NT2/D1 (cell line): ENCODE results near the gene SCN1B.
"Not testable (repeated sequence)": the region's sequence is repeated elsewhere in the genome, so short reads cannot be mapped to it uniquely, and the experiment has no call there.

Experiments
- DNase-seq: peaks from one replicate; pipeline ENCODE4 v3.0.0-alpha.2; 2011; ENCODE audit warnings: low read depth, low spot score
- H3K27me3 ChIP-seq: 2 replicates; pipeline ENCODE4 v1.6.0; 2011; ENCODE audit warnings: mild to moderate bottlenecking; ENCODE audit not compliant: insufficient read length, insufficient read depth
- H3K36me3 ChIP-seq: 2 replicates; pipeline ENCODE4 v1.6.1; 2011; ENCODE audit warnings: mild to moderate bottlenecking, low read length, mixed read lengths; ENCODE audit not compliant: insufficient read depth, insufficient read length
- H3K4me1 ChIP-seq: 2 replicates; pipeline ENCODE4 v1.5.1; 2011; ENCODE audit not compliant: insufficient read depth, insufficient read length
- H3K4me3 ChIP-seq: 2 replicates; pipeline ENCODE4 v1.5.1; 2011; ENCODE audit warnings: low read depth; ENCODE audit not compliant: insufficient read length
- H3K9ac ChIP-seq: 2 replicates; pipeline ENCODE4 v1.6.0; 2011; ENCODE audit warnings: low read depth; ENCODE audit not compliant: insufficient read length
- H3K9me3 ChIP-seq: 2 replicates; pipeline ENCODE4 v1.5.1; 2011; ENCODE audit warnings: mild to moderate bottlenecking, low read length; ENCODE audit not compliant: insufficient read depth
- SUZ12 ChIP-seq: IDR thresholded peaks from 2 replicates; pipeline ENCODE4 v1.6.1; 2011; ENCODE audit not compliant: insufficient read length, insufficient read depth; ENCODE audit errors: extremely low read depth
- YY1 ChIP-seq: IDR thresholded peaks from 2 replicates; pipeline ENCODE4 v1.6.1; 2011; ENCODE audit not compliant: insufficient read length, insufficient read depth
- ZNF274 ChIP-seq: IDR thresholded peaks from 2 replicates; pipeline ENCODE4 v1.6.1; 2011; ENCODE audit warnings: mild to moderate bottlenecking, low read depth, low read length

SCN1B gene

GRCh38 chr19:35024095-35024494 is 6.2 kb upstream of the SCN1B start:
- H3K36me3 ChIP-seq: peaks cover 80% of the 10 kb centered on the region

DNA sequence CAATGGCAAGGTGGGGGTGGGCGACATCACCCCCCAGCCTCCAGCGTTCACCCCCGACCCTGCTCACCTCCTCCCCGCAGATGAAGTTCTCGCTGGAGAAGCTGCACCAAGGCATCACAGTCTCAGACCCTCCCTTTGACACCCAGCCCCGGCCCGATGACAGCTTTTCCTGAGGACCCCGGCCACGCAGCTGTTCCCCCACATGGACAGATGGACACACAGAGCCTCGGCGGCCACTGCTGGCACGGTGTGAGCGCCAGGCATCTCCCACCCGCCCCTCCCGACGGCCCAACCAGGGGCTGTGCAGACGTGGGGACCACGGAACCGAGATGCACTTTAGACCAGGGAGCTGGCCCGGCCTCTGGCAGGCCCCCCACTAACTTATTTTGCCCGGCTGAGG is 4.3 kb upstream of the SCN1B start:
- H3K9me3 ChIP-seq: no peaks in the 10 kb centered on the region
- H3K4me3 ChIP-seq: no peak overlapping the region
- H3K9ac ChIP-seq: no peak overlapping the region
- no peaks in the 10 kb centered on the region for H3K27me3 ChIP-seq
- H3K36me3 ChIP-seq: peaks cover 65% of the 10 kb centered on the region
- DNase-seq: no peak
- TF ChIP-seq YY1 (no peak), SUZ12 (no peak), ZNF274 (no peak)
- H3K4me1 ChIP-seq: peaks cover 6% of the 10 kb centered on the region

More at GRCh38 chr19:35024095-35024494, 6.2 kb upstream of the SCN1B start:
- Histone ChIP-seq H3K4me1 (peaks cover 5% of the 10 kb centered on the region), H3K9me3 (no peaks in the 10 kb centered on the region), H3K27me3 (no peaks in the 10 kb centered on the region), H3K4me3 (no peak overlapping the region), H3K9ac (no peak overlapping the region)
- TF ChIP-seq SUZ12: no peak
- TF ChIP-seq ZNF274: no peak
- no peak for TF ChIP-seq YY1
- DNase-seq: no peak

DNA sequence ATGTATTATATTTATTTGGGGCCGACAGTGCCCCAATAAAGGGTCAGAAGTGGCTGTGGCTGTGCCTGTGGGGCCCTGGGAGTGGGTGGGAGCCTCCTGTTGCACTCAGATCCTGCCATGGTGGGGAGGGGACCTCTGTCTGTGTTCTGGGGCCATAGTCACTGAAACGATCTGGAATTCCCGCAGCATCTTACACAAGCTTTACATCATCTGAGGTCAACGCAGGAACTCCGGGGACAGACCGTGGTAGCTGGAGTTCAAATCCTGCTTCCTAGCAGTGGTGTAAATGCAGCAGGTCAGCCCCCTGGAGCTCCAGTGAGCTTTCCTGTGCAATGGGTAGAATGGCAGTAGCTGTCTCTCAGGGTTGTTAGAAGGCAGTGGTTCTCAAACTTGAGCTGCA is 3.9 kb upstream of the SCN1B start:
- peaks cover 6% of the 10 kb centered on the region for H3K4me1 ChIP-seq
- no peak for DNase-seq
- no peak overlapping the region for H3K9ac ChIP-seq
- no peaks in the 10 kb centered on the region for H3K27me3 ChIP-seq
- H3K4me3 ChIP-seq: no peak overlapping the region
- no peak for TF ChIP-seq ZNF274
- no peak for TF ChIP-seq SUZ12
- no peak for TF ChIP-seq YY1
- H3K36me3 ChIP-seq: peaks cover 61% of the 10 kb centered on the region
- no peaks in the 10 kb centered on the region for H3K9me3 ChIP-seq

- no peak overlapping the region for H3K9ac ChIP-seq
- H3K36me3 ChIP-seq: peaks cover 55% of the 10 kb centered on the region
- DNase-seq: no peak
- H3K27me3 ChIP-seq: no peaks in the 10 kb centered on the region
- H3K9me3 ChIP-seq: no peaks in the 10 kb centered on the region
- TF ChIP-seq YY1 (no peak), SUZ12 (no peak), ZNF274 (no peak)
- peaks cover 7% of the 10 kb centered on the region for H3K4me1 ChIP-seq
- no peak overlapping the region for H3K4me3 ChIP-seq
Measured at GRCh38 chr19:35027009-35027408, 3.3 kb upstream of the SCN1B start.

DNA sequence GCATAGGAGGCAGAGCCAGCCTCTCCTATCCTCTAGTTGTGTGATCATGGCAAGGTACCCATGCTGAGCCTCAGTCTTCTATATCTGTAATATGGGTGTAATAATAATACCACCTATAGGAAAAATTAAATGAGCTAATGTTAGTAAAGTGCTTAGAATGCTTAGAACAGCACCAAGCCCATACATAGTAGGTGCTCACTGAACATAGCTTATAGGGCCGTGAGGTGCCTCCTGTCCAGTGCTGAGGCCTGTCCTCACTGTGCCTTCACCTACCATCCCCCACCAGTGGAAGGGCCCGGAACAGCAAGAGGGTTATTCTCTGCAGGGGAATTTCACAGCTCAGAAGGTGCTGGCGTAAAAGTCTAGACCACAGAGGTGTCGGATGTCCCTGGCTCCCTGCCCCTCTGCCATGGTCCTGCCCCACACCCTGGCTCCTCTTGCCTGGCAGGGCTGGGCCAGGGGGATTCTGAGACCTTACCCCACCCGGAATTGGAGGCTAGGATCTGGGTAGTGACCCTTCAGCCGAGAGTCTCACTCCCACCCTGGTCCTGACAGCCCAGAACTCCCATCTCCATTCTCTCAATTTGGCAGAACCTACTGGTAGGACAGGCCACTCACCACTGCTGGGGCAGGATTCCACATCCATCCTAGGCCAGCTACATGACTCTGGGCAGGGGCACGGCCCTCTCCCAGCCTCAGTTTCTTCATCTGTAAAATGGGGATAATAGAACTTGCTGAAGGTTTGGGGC is 2.2 kb upstream of the SCN1B start:
- peaks cover 48% of the 10 kb centered on the region for H3K36me3 ChIP-seq
- H3K9ac ChIP-seq: no peak overlapping the region
- no peak overlapping the region for H3K4me3 ChIP-seq
- no peak for DNase-seq
- H3K27me3 ChIP-seq: no peaks in the 10 kb centered on the region
- peaks cover 12% of the 10 kb centered on the region for H3K4me1 ChIP-seq
- H3K9me3 ChIP-seq: no peaks in the 10 kb centered on the region
- no peak for TF ChIP-seq ZNF274
- no peak for TF ChIP-seq SUZ12
- no peak for TF ChIP-seq YY1

- H3K4me3 ChIP-seq, H3K27me3 ChIP-seq, H3K9ac ChIP-seq, H3K9me3 ChIP-seq, DNase-seq: not testable (repeated sequence)
- Histone ChIP-seq H3K4me1 (peaks cover 12% of the 10 kb centered on the region), H3K36me3 (peaks cover 48% of the 10 kb centered on the region)
Measured at GRCh38 chr19:35028600-35028885, 1.7 kb upstream of the SCN1B start.

DNA sequence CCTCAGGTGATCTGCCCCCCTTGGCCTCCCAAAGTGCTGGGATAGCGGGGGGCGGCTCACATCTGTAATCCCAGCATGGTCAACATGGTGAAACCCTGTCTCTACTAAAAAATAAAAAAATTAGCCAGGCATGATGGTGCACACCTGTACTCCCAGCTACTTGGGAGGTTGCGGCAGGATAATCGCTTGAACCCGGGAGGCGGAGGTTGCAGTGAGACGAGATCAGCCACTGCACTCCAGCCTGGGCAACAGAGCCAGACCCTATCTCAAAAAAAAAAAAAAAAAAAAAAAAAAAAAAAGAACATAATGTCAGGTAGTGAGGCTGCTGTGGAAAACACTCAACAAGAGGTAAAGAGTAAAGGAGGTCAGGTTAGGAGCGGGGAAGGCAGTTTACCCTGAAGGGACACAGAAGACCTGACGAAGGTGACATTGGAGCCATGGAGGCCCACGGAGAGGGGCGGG is 964 bp upstream of the SCN1B start:
- not testable (repeated sequence) for H3K27me3 ChIP-seq, DNase-seq, H3K9me3 ChIP-seq, H3K9ac ChIP-seq, H3K4me3 ChIP-seq
- Histone ChIP-seq H3K36me3 (peaks cover 48% of the 10 kb centered on the region), H3K4me1 (peaks cover 13% of the 10 kb centered on the region)

DNA sequence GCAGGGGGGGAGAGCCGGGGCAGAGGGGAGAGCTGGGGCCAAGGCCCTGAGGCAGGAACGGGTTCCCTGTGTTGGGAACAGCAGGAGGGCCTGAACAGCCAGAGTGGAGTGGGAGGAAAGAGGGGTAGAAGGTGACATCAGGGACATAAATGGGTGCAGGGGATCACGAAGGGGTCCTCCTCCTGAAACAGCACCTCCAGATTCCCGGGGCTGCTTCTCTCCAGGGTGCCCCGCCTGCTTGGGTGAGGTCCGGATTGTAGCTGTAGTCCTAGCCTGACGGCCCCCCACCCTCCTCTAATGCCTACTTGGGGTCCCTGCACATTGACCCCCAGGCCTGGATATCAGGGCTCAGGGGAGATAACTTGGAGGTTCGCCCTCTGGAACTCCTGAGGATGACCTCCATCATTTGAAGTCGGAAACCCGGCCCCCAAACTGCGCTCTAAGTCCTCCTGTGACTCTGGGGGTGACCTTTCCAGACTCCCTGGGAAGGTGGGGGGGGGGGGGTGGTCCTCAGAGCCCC is 473 bp upstream of the SCN1B start:
- no peaks in the 10 kb centered on the region for H3K27me3 ChIP-seq
- no peak for DNase-seq

More for the DNA sequence above, 473 bp upstream of the SCN1B start:
- Histone ChIP-seq H3K4me3 (peak overlapping the region; percentile 34), H3K36me3 (peaks cover 50% of the 10 kb centered on the region), H3K4me1 (peaks cover 15% of the 10 kb centered on the region), H3K9ac (peak overlapping the region; percentile 61), H3K9me3 (no peaks in the 10 kb centered on the region)
- TF ChIP-seq YY1 (no peak), ZNF274 (no peak), SUZ12 (no peak)
